G401.6 (cell line): ENCODE measurements around the gene TBX4.

Experiments used
- FAIRE-seq: peaks from 2 replicates; lab custom pipeline; 2012; peaks lifted over from hg19 to GRCh38; lab: Jason Lieb, UNC

Gene TBX4

DNA sequence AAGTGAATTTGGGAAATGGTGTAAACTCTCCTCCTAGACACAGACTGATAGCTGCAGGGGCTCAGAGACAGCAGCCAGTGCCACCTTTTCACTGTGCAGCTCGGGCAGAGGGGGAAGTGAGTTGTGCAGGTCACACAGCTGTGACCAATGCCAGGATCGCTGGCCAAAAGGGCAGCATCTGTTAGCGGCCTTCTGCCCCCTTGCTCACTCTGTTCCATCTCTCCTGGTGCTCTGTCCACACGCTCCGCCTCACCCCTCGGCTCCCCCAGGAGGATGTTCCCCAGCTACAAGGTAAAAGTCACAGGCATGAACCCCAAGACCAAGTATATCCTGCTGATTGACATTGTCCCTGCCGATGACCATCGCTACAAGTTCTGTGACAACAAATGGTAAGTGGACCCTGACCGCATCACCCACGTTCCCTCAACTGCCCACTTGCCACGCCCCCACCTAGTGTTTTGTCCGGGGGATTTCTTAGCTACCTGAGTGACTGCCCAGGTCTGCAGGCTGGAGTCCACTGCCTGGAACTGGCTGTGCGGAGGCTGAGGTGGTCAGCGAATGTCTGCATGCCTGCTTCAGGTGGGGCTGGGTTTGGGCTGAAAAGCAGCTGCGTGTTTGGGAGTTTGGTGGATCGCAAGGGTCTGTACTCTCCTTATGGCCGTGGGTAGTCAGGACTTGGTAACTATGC is 13.5 kb downstream of the TBX4 start:
- FAIRE-seq, result no peak

DNA sequence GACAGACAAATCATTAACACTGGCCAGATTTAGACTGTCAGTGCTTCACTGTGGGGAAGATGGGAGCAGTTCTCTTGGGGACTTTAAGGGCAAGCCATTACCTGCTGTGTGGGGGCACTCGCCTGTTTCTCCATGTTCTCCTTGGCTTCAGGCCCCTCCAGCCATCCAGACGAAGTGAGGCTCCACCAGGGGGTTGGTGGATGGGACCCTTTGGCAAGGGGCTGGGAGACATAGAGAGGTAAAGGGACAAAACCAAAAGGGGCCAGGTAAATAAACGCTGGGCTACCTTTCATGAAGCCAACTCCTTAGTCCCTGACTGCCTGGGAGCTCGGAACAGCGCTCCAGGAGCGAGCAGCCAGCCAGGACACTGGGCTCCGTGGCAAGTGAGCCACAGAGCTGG is 14.0 kb downstream of the TBX4 start:
- FAIRE-seq, result no peak

DNA sequence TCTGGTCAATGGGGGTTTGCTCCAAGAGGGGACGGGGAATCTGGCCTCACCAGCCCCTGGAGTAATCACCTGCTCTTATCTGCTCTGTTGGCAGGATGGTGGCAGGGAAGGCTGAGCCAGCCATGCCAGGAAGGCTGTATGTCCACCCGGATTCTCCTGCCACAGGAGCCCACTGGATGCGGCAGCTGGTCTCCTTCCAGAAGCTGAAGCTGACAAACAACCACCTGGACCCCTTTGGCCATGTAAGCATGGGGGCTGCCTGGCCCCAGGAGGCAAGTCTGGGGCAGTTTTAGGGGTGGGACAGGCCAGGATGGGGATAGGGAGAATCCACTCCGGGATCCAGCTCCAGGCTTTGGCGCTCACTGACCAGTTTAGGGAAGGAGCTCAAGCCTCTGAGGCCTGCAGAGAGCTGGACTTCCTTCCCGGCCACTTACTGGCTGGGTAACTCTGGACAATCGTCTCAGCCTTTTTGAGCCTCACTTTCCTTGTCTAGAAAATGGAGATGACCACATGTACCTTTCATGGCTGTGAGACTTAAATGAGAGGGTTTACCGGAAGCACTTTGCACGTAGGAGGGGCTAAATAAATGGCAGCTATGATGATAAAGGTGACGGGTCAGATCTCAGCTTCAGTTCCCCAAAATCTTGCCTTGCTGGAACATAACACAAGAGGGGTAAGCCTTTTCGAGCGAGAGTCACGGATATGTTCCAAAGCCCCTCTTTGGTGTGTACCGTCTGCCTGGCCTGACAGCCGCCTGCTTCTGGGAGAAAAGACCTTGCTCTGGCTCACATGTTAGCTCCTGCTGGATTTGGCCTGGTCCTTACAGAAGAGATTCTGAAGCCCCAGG is 15.4 kb downstream of the TBX4 start:
- FAIRE-seq, result no peak

DNA sequence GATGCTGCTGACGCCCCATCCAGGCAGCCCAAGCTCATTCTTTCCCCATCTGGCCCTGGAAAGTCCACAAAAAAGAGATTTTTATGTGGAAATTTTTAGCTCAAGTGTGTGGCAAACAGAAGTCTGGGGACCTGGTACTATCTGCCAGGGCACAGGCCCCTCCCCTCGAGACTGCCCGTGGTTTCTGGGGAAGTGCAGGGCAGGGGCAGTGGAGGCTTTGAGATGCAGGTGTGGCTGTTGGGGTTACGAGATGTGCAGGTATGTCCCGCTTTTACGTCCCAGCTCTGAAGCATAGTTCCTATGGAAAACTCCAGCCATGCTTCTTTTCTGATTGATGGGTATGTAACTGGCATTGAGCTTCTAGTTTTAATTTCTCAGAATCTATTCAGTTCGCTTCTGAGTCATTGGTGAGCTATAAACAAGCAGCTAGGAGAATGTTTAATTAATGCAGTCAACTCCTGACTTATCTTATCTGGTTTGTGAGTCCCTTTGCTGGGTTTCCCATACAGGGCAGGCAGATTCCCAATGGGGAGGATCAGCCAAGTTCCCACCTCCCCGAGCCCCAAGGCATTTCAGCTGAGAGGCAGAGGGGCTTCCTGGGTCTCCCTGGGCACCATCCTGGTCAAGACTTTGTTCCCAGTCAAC is 16.2 kb downstream of the TBX4 start:
- no peak for FAIRE-seq

DNA sequence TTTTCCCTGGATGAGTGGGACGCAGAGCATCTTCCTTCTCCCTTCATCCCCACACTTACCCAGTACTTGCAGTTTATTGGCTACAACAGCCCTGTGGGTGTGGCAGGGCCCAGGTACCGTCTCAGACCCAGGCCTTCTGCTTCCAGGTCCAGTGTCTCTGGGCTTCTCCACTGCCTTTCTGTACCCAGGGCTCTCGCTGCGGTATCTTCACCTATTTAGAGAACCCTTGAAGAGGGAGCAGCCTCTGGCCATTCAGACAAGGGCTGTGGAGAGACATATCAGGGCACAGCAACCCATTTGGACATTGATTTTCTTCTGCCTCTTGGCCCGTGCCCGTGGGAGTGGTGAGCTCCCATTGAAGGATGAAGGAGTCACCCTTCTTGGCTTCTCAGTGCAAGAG is 17.3 kb downstream of the TBX4 start:
- FAIRE-seq, result no peak

DNA sequence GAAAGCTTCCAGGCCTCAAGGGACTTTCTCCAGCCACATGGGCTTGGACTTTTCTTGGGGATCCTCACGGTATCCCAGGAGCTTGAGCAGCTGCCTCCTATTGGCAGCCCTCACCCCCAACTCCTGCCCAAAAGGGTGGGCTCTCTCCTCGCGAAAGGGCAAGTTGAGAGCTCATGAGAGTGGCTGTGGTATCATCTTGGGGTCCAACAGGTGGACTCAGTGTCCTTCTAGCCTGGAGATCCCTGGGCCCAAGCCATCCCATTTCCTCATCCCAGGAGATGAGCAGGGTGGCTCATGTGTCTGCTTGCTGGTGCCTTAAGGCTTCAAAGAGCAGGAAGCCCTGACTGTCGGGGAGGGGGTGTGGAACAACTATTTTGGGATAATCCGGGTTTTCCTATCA is 17.7 kb downstream of the TBX4 start:
- FAIRE-seq, result no peak

DNA sequence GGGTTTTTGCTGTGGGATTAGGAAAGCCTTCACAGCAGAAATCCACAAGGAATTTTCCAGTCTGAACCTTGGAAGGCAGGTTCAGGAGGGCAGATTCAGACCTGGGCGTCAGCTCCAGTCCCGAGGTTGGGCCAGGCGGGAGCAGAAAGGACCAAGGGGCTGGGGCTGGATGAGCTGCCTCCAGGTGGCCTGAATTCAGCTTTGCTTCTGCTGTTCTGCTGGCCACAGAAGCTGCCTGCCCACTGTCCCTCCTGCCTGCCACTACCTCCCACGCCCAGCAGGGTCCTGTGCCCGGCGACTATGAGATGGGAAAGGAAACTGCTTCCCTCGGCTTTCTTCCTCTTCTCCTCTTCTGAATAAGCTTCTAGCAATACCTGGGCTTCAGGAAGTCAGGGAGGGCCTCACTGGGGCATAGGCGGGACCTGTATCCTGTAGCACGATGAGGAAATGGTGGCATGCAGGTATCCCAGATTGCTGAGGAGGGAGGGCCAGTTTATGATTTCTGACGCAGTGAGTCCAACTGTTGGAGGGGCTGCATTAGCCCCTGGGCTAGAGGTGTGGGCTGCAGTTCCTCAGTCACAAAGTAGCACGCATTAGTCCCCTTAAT is 18.4 kb downstream of the TBX4 start:
- FAIRE-seq, result no peak

DNA sequence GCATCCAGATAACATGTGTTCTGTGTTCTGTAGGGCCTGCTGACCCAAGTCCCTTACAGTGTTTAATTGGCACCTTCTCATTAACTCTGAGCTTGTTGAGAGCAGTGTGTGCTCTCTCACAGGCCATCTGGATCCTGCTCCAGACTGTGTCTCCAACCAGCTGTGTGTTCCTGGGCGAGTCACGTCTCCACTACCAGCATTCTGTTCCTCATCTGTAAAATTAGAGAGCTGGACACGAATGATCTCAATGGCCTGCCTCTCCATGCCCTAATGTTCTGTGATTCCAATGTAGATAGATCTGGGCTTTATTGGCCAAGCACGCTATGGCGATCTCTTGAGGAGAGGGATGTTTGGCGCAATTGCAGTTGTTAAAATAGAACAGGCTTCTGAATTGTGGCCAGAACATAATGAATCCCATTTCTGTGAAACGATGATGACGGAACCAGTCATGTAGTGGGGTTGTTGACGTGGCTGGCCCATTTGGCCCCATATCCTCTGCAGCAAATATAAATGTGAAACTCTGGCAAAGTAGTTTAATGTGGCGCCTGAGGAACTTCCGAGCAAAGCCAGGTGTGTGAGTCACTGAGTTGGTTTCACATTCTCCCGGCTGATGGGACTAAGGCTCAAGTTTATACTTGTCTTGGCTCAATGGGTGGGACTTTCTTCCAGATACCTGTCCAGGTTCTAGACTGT is 22.2 kb downstream of the TBX4 start:
- FAIRE-seq, result no peak

DNA sequence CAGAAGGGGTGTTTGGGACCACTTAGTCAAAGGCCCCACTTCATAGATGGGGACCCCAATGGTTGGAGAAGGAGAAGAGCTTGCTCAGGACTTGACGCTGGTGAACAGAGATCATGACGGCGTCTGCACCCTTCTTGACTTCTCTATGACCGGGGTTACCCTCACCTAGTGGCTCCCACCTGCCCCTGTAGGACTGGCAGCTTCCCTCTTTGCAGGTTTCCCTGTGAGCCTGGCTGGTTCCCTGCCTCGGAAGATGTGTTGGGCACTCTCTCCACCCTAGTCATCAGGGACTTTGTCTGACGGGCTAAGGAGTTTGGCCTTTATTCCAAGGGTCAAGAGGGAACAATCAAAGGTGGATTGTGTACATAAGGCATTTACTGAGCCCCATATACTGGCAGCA is 22.7 kb downstream of the TBX4 start:
- FAIRE-seq, result no peak

DNA sequence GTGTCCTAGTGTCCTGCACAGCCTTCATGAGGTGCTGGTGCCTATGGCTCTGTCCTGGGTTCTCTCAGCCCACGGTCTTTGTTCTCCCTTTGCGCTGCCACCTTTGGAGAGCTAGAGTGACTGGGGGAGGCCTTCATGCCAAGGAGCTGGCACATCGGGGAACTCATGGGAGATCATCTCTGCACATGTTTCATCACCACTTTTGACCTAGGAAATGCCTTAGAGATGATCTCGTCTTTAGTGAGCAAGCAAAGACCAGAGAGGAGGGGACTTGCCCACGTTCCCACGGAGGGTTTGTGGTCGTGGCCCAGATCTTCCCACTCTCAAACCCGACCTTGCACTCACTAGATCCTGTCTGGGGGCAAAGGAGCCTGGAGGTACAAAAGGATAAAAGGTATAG is 23.5 kb downstream of the TBX4 start:
- no peak for FAIRE-seq

DNA sequence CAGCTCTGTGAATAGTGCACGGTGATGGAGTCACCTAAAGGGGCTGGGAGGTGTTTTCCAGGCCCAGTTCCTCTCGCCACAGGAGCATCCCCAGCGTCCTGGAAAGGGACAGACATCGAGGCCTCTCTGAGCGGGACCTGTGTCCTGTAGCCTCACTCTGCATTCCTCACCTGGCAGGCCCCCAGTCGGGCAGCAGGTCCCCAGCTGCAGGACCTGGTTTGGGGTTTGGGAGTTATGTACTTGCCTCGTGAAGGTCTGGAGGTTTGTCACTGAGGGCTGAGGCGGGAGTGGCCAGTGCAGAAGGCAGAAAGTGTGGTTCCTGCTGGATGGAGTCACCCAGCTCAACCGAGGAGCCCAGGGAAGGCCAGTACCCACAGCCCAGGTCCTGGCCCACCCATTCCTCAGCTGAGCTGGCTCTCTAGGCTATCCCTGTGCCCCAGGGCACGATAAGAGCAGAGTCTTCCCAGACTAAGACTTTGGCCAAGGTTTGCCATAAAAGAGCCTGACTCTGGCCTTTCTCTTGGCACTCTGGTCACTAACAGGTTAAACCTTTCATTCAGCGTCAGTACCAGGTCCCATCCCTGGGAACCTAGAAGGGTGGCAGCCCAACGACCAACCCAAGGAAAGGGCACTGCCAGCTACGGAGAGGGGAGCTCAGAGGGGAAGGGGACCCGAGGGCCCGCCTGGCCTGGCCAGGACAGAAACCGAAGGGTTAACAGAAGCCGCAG is 24.4 kb downstream of the TBX4 start:
- no peak for FAIRE-seq

DNA sequence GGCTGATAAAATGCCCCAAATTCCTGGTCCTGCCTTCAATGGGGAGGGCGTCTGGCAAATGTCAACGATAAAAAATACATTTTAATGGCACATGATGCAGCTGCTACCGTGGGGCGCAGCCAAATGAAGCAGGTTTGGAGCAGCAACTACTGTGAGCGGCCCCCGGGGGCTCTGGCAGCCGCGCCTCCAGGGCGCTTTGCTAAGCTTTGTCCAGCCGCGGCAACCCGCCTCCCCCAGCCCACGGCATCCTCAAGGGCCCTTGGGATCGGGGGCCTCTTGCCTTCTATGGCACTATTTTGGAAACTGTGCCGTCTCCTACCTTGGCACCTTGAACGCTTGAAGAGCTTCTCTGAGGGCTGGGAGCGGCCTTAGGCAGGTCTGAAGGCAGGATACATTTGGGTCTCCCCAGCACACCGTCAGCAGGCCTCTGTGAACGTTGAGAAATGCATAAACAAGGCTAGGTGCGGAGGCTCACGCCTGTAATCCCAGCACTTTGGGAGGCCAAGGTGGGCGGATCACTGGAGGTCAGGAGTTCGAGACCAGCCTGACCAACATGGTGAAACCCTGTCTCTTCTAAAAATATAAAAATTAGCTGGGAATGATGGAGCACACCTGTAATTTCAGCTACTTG is 25.1 kb downstream of the TBX4 start:
- no peak for FAIRE-seq

DNA sequence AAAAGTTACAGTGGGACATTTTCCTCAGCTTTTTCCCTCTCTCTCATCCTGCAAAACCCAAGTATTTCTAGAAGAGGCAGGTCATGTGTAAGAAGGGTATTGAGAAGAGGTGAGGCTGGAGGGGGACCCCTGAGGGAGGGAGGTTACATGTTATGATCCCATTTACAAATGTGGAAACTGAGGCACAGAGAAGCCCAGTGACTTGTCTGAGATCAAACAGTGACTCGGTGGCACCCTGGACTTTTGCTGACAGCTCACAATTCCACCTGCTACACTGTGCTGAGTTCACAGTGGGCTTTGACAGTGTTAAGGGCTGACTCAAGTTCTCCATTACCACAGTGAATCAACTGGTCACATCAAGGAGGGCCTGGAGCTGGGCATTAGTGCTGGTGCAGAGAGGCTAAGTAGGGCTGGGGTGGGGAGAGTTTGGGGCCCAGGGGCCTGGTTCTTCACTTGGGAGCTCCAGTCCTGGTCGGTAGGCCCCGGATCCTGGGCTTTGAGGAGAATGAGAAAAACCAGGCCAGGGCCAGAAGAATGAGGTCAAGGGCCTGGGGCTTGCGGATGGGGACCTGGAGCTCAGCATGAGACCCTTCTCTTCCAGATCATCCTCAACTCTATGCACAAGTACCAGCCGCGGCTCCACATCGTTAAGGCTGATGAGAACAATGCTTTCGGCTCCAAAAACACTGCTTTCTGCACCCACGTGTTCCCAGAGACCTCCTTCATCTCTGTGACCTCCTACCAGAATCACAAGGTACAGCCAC is 26.0 kb downstream of the TBX4 start:
- FAIRE-seq, result no peak

DNA sequence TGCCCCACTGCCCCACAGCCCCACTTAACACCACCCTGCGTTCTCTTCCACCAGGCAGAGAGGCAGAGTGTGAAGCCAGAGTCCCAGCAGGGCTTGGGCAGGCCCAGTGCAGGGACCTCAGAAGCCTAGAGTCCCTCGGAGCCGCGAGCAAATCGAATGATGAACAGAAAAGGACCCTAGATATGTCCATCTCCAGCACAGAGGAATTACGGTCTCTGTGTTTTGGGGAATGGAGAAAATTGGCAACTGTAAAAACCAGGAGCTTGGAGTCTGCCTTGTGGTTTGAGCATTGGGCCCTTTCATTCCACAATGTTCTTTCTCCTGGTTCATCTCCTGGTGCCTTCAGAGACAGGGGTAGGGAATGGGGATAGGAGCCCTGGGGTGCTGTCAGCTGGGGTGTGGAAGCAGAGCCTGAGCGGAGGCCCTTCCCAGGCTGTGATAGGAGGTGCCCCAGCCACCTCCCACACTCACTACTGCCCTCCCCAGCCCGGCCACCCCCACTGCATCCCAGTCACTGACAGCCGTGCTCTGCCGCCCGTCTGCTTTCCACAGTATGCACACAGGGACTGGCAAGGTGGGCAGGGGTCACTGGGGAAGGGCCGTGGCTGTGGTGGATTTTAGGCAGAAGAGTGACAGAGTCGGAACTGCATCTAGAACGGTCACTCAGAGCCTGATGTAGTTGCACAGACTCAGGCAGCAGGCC is 26.7 kb downstream of the TBX4 start:
- FAIRE-seq, result no peak

DNA sequence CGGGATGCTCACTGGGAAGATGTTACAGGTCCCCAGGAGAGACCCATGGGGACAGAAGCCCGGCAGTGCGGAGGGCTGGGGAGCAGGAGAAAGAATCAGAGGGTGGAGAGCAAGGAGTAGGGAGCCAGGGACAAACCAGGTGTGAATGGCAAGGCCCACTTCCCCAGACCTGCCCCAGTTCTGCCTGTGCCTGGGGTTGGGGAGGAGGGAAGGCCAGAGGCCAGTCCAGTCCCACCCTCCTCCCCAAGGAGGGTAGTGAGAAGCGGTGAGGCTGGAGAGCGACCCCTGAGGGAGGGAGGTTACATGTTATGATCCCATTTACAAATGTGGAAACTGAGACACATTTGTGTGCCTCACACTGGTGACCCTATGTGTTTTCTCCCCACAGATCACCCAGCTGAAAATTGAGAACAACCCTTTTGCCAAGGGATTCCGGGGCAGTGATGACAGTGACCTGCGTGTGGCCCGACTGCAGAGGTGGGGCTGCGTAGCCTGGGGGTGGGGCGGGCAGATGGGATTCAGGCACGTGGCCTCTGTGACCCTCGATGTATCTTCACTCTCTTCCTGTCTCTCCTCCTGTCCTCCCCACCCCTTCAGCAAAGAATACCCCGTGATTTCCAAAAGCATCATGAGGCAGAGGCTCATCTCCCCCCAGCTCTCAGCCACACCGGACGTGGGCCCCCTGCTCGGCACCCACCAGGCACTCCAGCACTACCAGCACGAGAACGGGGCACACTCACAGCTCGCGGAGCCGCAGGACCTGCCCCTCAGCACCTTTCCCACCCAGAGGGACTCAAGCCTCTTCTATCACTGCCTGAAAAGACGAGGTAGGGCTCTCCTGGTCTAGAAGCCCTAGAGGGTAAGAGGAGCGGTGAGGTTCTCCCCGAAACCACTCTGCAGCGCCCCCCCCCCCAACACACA is 27.5 kb downstream of the TBX4 start:
- no peak for FAIRE-seq

DNA sequence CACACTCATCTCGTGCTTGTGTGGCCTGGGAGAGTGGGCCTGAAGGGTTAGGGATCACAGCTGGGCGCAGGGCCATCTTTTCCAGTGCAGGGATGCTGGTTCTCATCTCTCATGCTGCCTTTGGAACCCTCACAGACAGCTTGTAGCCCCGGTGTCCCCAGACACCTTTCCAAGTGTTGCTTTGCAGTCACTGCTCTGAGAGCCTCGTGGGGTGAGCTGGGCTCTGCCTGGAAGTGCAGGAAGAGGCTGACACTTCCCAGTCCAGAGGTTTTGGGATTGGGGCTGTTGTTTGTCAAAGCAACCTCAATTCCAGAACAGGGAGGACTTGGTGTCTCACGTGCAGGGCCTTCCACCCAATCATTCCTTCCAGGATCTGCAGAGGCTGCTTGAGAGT is 28.2 kb downstream of the TBX4 start:
- FAIRE-seq, result no peak

DNA sequence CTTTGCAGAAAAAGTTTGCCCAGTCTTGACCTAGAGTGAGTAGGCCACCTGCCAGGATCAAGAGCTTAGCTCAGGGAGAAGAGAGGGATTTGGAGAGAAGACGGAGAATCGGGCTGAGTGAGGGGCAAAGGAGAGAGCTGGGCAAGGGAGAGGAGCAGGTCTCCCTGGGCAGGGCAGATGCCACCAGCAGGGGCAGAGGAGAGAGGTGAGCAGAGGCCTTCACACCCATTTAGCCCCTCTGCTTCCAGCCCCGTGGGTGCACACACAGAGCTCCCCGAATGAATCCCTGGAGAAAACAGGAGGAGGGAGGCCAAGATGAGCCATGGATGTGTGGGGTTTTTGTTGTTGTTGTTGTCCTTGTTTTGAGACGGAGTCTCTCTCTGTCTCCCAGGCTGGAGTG is 29.2 kb downstream of the TBX4 start:
- FAIRE-seq, result no peak

DNA sequence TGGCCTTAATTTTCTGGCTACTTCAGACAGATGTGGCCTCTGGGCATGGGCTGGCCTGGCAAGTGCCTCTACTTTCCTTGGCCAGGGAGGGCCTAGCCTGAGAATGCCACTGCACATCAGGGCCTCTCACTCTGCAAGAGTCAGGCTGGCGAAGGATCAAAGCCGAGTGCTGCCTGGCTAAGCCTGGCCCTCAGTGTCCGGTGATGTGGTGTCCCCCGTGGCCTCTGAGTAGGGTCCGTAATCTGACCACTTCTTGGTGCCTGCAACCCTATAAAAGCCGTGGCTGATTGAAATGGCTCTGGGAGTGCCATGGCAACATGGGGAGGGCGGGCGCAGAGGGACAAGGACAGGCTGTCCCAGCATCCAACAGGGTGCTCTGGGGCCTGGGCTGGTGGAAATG is 30.2 kb downstream of the TBX4 start:
- no peak for FAIRE-seq

DNA sequence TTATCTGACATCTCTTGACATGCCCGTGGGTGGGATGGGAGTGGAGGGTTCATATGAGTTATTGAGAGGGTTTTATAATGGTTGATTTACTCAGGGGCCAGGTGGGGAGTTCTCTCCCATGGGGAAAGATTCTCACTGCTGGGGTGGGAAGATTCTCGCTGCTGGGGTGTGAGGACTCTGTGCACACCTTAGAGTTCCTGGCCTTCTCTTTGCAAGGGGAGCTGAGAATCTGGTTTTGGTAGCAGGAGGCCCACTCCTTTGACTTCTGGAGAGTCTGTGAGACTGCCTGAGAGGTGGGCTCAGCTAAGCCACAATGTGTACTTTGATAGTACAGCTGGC is 31.5 kb downstream of the TBX4 start:
- no peak for FAIRE-seq
